Aortic smooth muscle cell (primary cell): ENCODE data around the gene SEMA6A. TPM values are rescaled to one million over a fixed set of nuclear protein-coding genes. Genes with fewer than 3 reads are reported as not detected.

ENCODE experiments used
- total RNA-seq: library from RNA; depleted of rRNA; stranded (reverse); fragments of >200 nt; gene quantifications from 2 replicates; pipeline ENCODE4 v1.2.3, GENCODE V29; 2014

The SEMA6A gene, protein sequence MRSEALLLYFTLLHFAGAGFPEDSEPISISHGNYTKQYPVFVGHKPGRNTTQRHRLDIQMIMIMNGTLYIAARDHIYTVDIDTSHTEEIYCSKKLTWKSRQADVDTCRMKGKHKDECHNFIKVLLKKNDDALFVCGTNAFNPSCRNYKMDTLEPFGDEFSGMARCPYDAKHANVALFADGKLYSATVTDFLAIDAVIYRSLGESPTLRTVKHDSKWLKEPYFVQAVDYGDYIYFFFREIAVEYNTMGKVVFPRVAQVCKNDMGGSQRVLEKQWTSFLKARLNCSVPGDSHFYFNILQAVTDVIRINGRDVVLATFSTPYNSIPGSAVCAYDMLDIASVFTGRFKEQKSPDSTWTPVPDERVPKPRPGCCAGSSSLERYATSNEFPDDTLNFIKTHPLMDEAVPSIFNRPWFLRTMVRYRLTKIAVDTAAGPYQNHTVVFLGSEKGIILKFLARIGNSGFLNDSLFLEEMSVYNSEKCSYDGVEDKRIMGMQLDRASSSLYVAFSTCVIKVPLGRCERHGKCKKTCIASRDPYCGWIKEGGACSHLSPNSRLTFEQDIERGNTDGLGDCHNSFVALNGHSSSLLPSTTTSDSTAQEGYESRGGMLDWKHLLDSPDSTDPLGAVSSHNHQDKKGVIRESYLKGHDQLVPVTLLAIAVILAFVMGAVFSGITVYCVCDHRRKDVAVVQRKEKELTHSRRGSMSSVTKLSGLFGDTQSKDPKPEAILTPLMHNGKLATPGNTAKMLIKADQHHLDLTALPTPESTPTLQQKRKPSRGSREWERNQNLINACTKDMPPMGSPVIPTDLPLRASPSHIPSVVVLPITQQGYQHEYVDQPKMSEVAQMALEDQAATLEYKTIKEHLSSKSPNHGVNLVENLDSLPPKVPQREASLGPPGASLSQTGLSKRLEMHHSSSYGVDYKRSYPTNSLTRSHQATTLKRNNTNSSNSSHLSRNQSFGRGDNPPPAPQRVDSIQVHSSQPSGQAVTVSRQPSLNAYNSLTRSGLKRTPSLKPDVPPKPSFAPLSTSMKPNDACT
- 0.12 and 0.40 TPM in 2 replicates for total RNA-seq

DNA sequence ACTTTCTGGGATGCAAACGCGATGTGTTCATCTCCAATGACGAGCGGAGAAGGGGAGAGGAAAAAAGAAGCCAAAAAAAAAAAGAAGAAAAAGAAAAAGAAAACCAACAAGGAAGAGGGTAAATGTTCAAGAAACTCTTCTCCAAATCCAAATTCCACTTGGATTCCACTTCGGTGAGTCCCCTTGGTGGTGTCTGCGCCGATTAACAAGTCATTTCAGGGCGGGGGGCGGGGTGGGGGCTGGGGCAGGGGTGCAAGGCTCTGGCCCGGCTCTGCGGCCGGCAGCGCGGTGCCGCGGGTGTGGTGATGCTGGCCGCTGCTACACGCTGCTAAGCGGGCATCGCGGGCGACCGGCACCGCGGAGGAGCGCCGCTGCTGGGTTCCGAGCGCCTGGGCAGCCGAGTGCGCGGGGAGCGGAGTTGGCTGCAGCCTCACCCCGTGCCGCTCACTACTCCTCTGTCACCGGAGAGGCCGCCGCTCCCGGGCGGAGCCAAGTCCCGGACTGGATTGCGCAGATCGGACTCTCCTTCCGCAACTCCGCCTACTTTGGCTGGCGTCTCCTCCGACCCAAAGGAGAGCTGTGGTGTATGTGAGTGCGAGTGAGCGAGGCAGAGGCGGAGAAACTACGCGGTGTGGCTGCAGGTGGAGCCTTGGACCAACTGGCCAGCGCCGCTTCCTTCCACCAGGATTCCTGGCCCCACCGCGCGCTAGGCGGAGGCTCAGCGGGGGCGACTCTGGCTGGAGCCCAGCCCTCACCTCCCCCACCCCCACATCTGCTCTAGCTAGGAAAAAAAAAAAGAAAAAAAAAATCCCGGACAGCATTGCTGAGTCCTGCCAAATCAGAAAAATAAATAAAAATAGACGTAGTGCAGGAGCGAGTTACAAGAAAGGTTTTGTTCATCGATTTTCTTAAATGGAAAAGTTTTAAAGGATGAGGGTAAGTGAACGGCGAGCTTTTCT, at the start of gene SEMA6A:
SEMA6A (minus strand) TSS at position 457 of the 959 bp plus-strand sequence. CDS start 69,879 bp downstream, outside the sequence.

